GM12891 (cell line): ENCODE results near the gene VRK2.

Source experiments
- PAX5 ChIP-seq: IDR thresholded peaks from 2 replicates; pipeline ENCODE4 v1.6.1; 2011; ENCODE audit warnings: low read length, moderate library complexity, mild to moderate bottlenecking; ENCODE audit not compliant: insufficient read depth, severe bottlenecking
- POLR2A ChIP-seq: IDR thresholded peaks from 2 replicates; pipeline ENCODE4 v1.6.1; 2011; ENCODE audit warnings: low read depth, low read length, control low read depth
- POLR2AphosphoS5 ChIP-seq: IDR thresholded peaks from 2 replicates; pipeline ENCODE4 v1.6.1; 2011; ENCODE audit warnings: low read depth, low read length, control low read depth
- SPI1 ChIP-seq: IDR thresholded peaks from 2 replicates; pipeline ENCODE4 v1.6.1; 2011; ENCODE audit warnings: low read depth, low read length, control low read depth
- TAF1 ChIP-seq: IDR thresholded peaks from 2 replicates; pipeline ENCODE4 v1.6.1; 2011; ENCODE audit warnings: low read depth, low read length, control low read depth

GRCh38 chr2:58051445-58051844 is 4.8 kb downstream of the VRK2 start:
- TF ChIP-seq PAX5 (no peak), POLR2AphosphoS5 (no peak), POLR2A (no peak), TAF1 (no peak), SPI1 (no peak)
